Neural progenitor cell (in vitro differentiated cells): ENCODE results near the gene MRPS34. TPM values are rescaled to one million over a fixed set of nuclear protein-coding genes. Genes with fewer than 3 reads are reported as not detected.

Experiments
- DNase-seq: peaks from one replicate; pipeline ENCODE4 v3.0.0-alpha.2; 2016; ENCODE audit warnings: low spot score
- H2AFZ ChIP-seq: fragments of 200-600 bp; sonication (generic); replicated peaks from 2 replicates; pipeline ENCODE4 v1.6.1; 2016; ENCODE audit warnings: antibody characterized with exemption
- H3F3A ChIP-seq: fragments of 200-600 bp; sonication (generic); 2 replicates; pipeline ENCODE4 v1.6.1; 2016; ENCODE audit warnings: antibody characterized with exemption, low read depth
- H3K27ac ChIP-seq: fragments of 200-600 bp; sonication (generic); 2 replicates; pipeline ENCODE4 v1.5.1; 2016; ENCODE audit warnings: mild to moderate bottlenecking
- H3K27me3 ChIP-seq: fragments of 200-600 bp; sonication (generic); 2 replicates; pipeline ENCODE4 v1.6.1; 2016; ENCODE audit warnings: mild to moderate bottlenecking, moderate library complexity
- H3K36me3 ChIP-seq: fragments of 200-600 bp; sonication (generic); 2 replicates; pipeline ENCODE4 v1.5.1; 2016
- H3K4me1 ChIP-seq: fragments of 200-600 bp; sonication (generic); 2 replicates; pipeline ENCODE4 v1.6.1; 2016; ENCODE audit warnings: mixed run types
- H3K4me2 ChIP-seq: fragments of 200-600 bp; sonication (generic); 2 replicates; pipeline ENCODE4 v1.6.1; 2016
- H3K4me3 ChIP-seq: fragments of 200-600 bp; sonication (generic); 2 replicates; pipeline ENCODE4 v1.5.1; 2016
- H3K79me2 ChIP-seq: fragments of 200-600 bp; sonication (generic); 2 replicates; pipeline ENCODE4 v1.6.1; 2016; ENCODE audit warnings: low read depth
- H3K9ac ChIP-seq: fragments of 200-600 bp; sonication (generic); 2 replicates; pipeline ENCODE4 v1.6.1; 2016
- H3K9me3 ChIP-seq: fragments of 200-600 bp; sonication (generic); 2 replicates; pipeline ENCODE4 v1.5.1; 2016; ENCODE audit warnings: low read depth
- H4K20me1 ChIP-seq: fragments of 200-600 bp; sonication (generic); 2 replicates; pipeline ENCODE4 v1.6.1; 2016; ENCODE audit warnings: low read depth
- H3K27ac Mint-ChIP-seq: 3 replicates; pipeline ENCODE4 v1.8.0; 2021; ENCODE audit warnings: mixed read lengths
- H3K27me3 Mint-ChIP-seq: 2 replicates; pipeline ENCODE4 v1.8.0; 2022; ENCODE audit warnings: low read depth, mild to moderate bottlenecking, inconsistent platforms, moderate library complexity, mixed read lengths; ENCODE audit not compliant: insufficient read depth
- H3K36me3 Mint-ChIP-seq: 3 replicates; pipeline ENCODE4 v1.8.0; 2021; ENCODE audit warnings: mixed read lengths
- H3K4me1 Mint-ChIP-seq: 3 replicates; pipeline ENCODE4 v1.8.0; 2021; ENCODE audit warnings: mixed read lengths
- H3K4me3 Mint-ChIP-seq: 3 replicates; pipeline ENCODE4 v1.8.0; 2021; ENCODE audit warnings: mild to moderate bottlenecking, moderate library complexity, mixed read lengths
- H3K9me3 Mint-ChIP-seq: 3 replicates; pipeline ENCODE4 v1.8.0; 2020; ENCODE audit warnings: mixed read lengths
- CTCF ChIP-seq: fragments of 200-600 bp; sonication (generic); IDR thresholded peaks from 2 replicates; pipeline ENCODE4 v1.5.1; 2017; ENCODE audit warnings: antibody characterized with exemption, mild to moderate bottlenecking
- EZH2 ChIP-seq: fragments of 200-600 bp; sonication (generic); IDR thresholded peaks from 2 replicates; pipeline ENCODE4 v1.6.1; 2017; ENCODE audit warnings: antibody characterized with exemption, mild to moderate bottlenecking, moderate library complexity
- EZH2phosphoT487 ChIP-seq: fragments of 200-600 bp; sonication (generic); IDR thresholded peaks from 2 replicates; pipeline ENCODE4 v1.6.1; 2017; ENCODE audit warnings: antibody characterized with exemption
- total RNA-seq: library from RNA; depleted of rRNA; stranded (reverse); fragments of >200 nt; gene quantifications from 2 replicates; pipeline ENCODE4 v1.2.3, GENCODE V29; 2015; ENCODE audit warnings: low replicate concordance

MRPS34 gene
- total RNA-seq, 1 donor from 2014 or later, result 48.4 TPM

GRCh38 chr16:1820096-1820945 lies 47.4 kb upstream of the MRPS34 start:
- H3K9ac ChIP-seq, result no peak overlapping the region
- peaks cover 18% of the 10 kb centered on the region for H4K20me1 ChIP-seq
- H3K4me2 ChIP-seq, result no peak overlapping the region
- H3K79me2 ChIP-seq, result peaks cover 3% of the 10 kb centered on the region
- Mint-ChIP-seq H3K27ac (no peak overlapping the region), H3K36me3 (peaks cover 2% of the 10 kb centered on the region), H3K27me3 (no peaks in the 10 kb centered on the region), H3K4me1 (peaks cover 3% of the 10 kb centered on the region), H3K9me3 (no peaks in the 10 kb centered on the region), H3K4me3 (no peak overlapping the region)
- DNase-seq, result no peak
- H2AFZ ChIP-seq, result no peak overlapping the region
- H3F3A ChIP-seq, result peaks cover 6% of the 10 kb centered on the region
- H3K36me3 ChIP-seq, result no peaks in the 10 kb centered on the region
- no peak overlapping the region for H3K27ac ChIP-seq
- TF ChIP-seq EZH2phosphoT487 (no peak), EZH2 (no peak), CTCF (no peak)
- no peaks in the 10 kb centered on the region for H3K27me3 ChIP-seq
- H3K4me1 ChIP-seq, result no peaks in the 10 kb centered on the region
- H3K9me3 ChIP-seq, result no peaks in the 10 kb centered on the region
- H3K4me3 ChIP-seq, result no peak overlapping the region

GRCh38 chr16:1819611-1820010 lies 46.7 kb upstream of the MRPS34 start:
- Histone ChIP-seq H2AFZ (no peak overlapping the region), H4K20me1 (peaks cover 12% of the 10 kb centered on the region), H3K4me1 (no peaks in the 10 kb centered on the region), H3K79me2 (no peaks in the 10 kb centered on the region), H3K27me3 (no peaks in the 10 kb centered on the region), H3K36me3 (no peaks in the 10 kb centered on the region), H3K9ac (no peak overlapping the region), H3K27ac (no peak overlapping the region), H3K9me3 (no peaks in the 10 kb centered on the region), H3K4me3 (no peak overlapping the region), H3K4me2 (no peak overlapping the region), H3F3A (peaks cover 6% of the 10 kb centered on the region)
- Mint-ChIP-seq H3K9me3 (no peaks in the 10 kb centered on the region), H3K27me3 (no peaks in the 10 kb centered on the region), H3K4me1 (peaks cover 3% of the 10 kb centered on the region), H3K36me3 (peaks cover 4% of the 10 kb centered on the region), H3K4me3 (peak overlapping the region; percentile 8), H3K27ac (no peak overlapping the region)
- DNase-seq, result no peak
- no peak for TF ChIP-seq EZH2
- TF ChIP-seq EZH2phosphoT487, result no peak
- no peak for TF ChIP-seq CTCF

GRCh38 chr16:1818873-1819525 lies 46.1 kb upstream of the MRPS34 start:
- Histone ChIP-seq H3K4me2 (no peak overlapping the region), H3K36me3 (no peaks in the 10 kb centered on the region), H3K27ac (no peak overlapping the region), H3K4me3 (no peak overlapping the region), H2AFZ (no peak overlapping the region), H3K79me2 (no peaks in the 10 kb centered on the region), H3K4me1 (no peaks in the 10 kb centered on the region), H3K27me3 (no peaks in the 10 kb centered on the region), H4K20me1 (peaks cover 6% of the 10 kb centered on the region), H3K9ac (no peak overlapping the region), H3F3A (peaks cover 1% of the 10 kb centered on the region), H3K9me3 (no peaks in the 10 kb centered on the region)
- Mint-ChIP-seq H3K4me1 (peaks cover 3% of the 10 kb centered on the region), H3K27ac (no peak overlapping the region), H3K9me3 (no peaks in the 10 kb centered on the region), H3K4me3 (peak overlapping the region; percentile 8), H3K27me3 (no peaks in the 10 kb centered on the region), H3K36me3 (peaks cover 4% of the 10 kb centered on the region)
- no peak for DNase-seq
- TF ChIP-seq CTCF (no peak), EZH2 (no peak), EZH2phosphoT487 (no peak)
